Activated CD4-positive, alpha-beta T cell treated with anti-CD3 and anti-CD28 coated beads, Interleukin-2, amount 50 U/mL, for 48 hours (primary cell): ENCODE data around the gene ZNF644.
"Not testable (repeated sequence)": the region's sequence is repeated elsewhere in the genome, so short reads cannot be mapped to it uniquely, and the experiment has no call there.

ENCODE experiments used
- DNase-seq, 2 experiments: peaks; one replicate each; pipeline ENCODE4 v3.0.0-alpha.2; 2020

The ZNF644 gene

DNA sequence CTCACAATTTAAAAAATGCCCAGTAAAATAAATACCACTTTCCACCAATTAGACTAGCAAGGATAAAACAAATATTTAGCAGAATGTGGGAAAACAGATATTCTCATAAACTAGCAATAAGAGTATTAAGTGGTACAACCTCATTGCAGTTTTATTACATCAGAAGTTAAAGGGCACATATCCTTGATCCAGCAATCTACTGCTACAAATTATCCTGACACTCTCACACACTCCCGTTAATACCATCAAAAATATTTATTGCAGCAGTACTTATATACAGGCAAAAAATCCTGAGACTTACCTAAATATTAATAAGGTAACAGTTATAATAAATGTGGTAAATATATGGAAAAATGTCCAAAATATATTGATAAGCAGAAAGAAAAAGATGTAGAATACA, 44.3 kb downstream of the ZNF644 start:
- no peak for DNase-seq

DNA sequence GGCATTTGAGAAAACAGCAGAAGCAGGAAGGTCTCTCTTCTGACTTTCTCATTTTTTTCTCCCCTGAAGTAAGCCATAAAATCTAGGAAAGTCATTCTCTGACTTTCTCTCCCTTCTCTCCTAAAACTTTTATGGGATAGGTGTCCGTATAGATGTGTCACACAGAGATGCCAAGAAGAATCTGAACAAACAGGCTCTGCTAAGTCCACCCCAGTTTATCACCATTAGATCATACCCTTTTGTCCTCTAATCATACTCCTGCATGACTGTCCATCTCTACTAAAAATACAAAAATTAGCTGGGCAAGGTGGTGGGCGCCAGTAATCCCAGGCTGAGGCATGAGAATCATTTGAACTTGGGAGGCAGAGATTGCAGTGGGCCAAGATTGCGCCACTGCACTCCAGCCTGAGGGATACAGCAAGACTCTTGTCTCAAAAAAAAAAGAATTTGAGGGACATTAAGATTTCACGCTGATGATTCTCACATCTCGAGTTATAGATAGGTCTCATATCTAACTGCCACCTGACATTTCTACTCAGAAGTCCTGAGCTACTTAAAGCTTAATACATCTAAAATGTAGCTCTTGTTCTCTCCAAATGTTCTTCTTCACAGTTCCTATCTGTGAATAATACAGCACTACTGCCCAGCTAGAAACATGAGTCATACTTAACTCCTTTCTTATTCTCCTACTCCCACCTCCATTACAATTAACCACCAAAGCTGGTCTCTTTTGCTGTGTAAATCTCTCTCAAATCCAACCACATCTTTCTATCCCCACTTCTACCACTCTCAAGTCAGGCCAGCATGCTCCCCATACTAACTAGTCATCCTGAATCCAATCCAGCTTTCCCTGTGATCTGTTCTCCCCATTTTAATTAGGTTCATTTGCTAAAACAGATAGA, 47.7 kb downstream of the ZNF644 start:
- no peak for DNase-seq

DNA sequence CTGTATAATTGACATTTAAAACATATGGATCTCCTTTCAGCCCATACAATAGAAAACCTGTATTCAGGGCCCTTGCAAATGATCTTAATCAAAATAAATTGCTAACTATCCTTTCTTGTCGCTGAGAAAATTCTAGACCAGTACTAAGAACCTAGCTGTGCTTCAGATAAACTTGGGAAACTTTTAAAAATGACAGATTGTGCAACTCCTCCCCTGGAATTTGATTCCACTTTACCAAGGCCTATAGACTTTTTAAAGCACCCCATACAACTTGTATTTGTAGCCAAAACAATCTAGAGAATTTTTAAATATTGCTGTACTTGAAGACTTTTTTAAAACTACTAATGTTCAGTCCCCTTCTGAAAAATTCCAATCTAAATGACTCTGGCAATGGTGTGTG, 51.6 kb downstream of the ZNF644 start:
- DNase-seq = no peak

DNA sequence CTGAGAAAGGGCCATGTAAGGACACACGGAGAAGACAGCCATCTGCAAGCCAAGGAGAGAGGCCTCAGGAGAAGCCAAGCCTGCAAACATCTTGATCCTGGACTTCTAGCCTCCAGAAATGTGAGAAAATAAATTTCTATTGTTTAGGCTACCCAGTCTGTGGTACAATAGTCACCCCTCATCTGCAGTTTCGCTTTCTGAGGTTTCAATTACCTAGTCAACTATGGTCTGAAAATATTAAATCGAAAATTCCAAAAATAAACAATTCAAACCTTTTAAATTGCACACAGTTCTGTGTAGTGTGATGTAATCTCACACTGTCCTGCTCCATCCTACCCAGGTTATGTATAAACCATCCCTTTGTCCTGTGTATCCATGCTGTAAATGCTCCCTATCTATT, 52.6 kb downstream of the ZNF644 start:
- no peak for DNase-seq

DNA sequence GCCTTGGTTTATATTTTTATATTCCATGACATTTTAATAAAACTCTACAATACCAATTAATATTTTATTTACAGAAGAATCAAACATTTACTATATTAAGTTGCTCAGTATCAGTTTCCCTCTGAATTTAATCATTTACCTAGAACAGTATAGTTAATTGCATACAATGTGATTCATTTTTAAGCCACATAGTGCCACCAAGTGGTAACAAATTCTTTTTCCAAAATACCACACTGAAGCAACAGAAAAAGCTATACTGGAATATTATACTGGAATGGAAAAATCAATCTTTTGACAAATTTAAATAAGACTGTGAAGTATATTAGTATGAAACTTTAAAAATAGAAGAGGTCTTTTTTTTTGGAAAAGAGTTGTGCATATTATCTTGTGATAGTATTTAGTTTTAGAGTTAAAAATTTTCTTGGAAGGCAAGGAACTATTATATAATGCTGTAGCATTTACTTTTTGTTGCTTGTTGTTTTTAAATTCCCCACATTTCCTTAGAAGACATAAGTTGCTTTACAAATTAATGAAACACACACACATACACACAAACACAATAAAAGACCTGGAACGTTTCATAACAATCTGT, 57.3 kb downstream of the ZNF644 start:
- DNase-seq = no peak

DNA sequence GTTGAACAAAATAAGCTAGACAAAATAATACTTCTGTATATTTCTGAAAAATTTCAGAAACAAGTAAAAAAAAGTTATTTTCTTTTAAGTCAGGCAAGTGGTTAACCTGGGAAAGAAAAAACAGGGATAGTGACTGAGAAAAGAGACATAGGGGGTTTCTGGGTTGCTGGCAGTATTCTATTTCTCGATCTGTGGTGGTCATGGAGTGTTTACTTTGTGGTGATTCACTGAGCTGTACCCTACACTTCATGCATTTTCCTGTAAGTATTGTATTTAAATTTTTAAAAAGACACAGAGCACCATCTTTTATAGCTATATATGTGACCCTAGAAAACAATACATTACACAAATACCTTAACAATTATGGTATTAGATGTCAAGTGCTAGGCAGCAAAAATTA, 58.2 kb downstream of the ZNF644 start:
- no peak for DNase-seq

DNA sequence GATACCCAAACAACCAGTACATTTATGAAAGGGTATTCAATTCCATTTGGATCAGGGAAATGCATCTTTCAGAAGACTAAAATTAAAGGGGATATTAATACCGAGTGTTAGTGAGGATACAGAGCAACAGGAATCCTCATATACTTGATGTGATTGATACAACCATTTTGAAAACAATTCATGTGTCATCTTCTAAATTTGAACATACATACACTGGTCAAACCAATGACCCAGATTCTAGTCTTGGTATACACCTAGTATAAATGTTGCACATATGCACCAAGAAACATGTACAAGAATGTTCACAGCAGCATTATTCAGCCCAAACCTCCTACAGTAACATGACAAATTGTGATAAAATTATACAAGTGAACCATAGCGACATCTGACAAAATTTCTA, 58.6 kb downstream of the ZNF644 start:
- DNase-seq = no peak

DNA sequence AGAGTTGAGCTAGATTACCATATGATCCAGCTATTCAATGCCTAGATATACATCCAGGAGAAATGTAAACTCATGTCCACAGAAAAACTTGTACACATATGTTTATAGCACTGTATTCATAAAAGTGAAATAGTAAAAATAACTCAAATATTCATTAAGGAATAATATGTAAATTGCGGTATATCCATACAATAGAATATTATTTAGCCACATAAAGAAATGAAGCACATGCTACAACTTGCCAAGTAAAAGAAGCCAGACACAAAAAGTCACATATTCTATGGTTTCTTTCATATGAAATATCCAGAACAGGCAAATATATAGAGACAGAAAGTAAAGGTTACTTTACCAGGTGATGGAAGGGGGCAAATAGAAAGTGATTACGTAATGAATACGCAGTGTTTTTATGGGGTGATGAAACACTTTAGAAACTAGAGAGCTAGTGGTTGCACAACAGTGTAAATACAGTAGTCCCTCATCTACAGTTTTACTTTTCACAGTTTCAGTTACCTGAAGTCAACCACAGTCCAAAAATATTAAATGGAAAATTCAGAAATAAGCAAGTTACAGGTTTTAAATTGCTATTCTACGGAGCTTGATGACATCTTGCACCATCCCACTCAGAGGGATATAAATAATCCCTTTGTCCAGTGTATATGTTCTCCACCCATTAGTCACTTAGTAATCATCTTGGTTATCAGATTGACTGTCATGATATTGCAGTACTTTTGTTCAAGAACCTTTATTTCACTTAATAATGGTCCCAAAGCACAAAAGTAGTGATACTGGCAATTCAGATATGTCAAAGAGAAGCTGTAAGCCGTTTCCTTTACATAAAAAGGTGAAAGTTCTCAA, 62.3 kb downstream of the ZNF644 start:
- no peak for DNase-seq

DNA sequence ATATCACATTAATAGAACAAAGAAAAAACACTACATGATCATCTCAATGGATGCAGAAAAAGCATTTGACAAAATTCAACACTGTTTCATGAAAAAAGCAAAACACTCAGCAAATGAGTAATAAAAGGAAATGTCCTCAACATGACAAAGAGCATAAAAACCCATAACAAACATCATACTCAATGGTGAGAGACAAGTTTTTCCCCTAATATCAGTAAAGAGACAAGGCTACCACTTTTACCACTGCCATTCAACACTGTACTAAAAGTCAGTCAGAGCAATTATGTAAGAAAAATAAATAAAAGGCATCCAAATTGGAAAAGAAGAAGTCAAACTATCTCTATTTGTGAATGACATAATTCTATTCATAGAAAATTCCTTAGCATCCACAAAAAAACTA, 64.3 kb downstream of the ZNF644 start:
- DNase-seq = no peak

DNA sequence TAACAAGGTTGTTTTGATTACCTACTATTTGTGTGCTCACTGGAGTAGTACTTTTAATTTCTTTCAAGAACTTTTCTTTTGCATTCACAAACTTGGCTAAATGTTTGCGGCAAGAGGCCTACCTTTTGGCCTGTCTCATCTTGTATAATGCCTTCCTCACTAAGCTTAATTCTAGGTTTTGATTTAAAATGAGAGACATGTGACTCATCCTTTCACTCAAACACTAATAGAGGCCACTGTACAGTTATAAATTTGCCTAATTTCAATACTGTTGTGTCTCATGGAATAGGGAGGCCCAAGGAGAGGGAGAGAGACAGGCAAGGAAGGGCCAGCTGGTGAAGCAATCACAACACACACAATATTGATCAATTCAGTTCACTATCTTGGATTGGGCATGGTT, 66.1 kb downstream of the ZNF644 start:
- DNase-seq = no peak

DNA sequence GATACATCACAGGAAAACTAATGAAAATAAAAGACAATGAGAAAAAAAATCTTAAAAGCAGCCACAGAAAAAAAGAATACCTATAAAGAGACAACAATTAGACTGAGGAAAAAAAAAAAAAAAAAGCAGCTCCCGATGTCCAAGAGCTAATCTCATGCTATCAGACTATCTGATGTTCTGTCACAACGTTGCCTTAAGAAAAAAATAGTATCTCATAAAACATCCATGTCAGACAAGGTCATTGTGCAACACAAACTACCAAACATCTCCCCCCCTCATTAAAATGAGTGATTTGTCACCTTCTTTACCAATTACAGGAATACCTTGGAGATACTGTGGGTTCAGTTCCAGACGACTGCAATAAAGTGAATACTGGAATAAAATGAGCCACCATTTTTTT, 68.9 kb downstream of the ZNF644 start:
- DNase-seq = no peak

DNA sequence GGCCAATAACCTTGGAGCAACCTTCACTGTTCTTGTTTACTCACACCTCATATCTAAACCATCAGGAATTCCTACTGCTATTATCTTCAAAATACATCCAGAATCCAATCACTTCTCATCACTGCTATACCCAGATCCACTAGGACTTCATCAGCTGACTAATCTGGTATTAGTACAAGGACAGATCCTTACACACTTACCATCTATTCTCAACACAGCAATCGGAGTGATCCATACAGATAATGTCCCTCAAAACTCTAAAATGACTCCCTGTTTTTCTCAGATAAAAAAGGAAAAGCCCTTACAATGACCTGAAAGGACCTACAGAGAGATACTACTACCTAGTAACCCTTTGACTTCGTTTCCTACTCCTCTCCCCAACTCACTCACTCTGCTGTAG, 70.8 kb downstream of the ZNF644 start:
- no peak for DNase-seq

DNA sequence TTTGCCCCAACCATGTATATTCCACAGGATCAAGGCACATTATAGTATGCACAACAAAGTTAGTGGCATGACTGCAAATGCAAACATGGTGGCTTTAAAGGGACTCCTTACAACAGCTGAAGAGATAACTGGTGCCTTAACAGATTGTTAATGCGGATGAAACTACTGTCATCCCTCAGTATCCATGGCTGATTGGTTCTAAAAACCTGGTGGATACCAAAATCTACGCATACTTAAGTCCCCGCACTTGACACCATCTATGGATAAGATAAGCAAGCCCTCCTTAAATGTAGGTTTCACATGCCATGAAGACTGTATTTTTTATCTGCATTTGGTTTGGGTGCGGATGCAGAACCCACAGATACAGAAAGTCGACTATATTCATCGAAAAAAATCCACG, 73.5 kb downstream of the ZNF644 start:
- DNase-seq = no peak

DNA sequence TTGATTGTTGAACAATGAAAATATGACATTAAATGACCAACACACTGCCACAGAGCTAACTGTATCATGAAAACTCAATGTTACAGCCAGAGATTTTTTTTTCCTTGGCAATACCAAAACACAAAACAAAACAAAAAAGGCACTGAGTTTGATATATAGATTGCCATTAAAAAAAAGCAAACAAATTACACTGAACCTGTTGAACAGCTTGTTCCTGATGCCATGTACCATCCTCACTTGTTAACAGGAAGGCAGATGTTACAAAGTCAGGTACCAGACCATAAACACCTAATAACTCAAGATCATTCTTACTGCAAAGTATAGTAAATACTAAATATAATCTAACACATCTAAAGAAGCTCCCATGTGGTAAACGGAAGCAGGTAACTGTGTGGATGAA, 75.2 kb downstream of the ZNF644 start:
- no peak for DNase-seq

DNA sequence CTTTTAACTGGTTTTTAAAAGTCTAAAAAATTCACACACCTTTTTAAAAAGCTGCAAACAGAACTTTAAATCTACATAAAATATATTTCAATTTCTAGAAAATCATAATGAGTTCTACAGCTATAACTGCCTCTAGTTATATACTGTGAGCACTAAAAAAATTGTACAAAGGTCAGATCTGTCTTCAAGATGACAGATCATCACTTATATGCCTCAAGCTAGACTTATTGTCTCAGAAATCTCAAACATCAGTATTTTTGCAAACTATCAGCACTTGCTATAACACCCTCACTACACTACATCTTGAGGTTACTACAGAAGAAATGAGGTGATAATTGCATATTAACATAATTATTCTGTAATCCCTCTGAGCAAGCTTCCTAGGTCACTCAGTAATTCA, 76.5 kb downstream of the ZNF644 start:
- DNase-seq = no peak

DNA sequence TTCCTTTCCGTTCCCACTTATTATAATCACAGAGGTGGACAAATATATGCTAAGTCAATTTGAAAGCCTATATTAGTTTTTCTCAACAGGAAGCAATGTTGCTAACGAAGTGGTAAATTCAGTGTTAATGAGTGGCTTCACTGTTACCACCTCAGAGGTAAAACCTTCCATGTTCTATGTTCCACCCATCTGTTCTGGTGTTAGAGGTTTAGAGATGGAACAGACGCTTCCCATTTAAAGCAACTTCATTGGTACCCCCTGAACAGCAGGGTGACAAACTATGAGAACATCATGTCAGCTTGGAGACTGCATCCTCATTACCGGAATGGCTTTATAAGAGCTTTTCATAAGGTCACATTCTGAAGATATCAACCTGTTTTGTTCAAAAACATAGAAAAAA, 77.9 kb downstream of the ZNF644 start:
- no peak for DNase-seq

DNA sequence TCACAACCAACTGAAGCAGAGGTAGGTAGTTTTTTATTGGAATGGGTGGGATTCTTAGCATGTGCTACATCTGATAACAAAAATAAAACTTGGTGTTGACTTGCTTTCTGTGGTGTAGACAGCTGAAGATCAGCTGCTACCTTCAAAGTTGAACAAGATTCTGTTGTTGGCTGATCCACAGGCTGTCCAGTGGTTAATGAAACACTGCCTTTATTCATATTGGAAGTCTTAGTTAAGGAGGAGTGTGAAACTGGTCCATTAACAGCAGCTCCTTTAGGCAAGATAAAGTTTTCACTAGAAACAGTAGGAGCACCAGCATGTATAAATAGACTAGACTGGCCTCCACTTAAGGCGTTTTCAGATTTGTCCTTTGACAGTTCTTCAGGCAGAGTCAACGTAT, 81.1 kb downstream of the ZNF644 start:
- no peak for DNase-seq

DNA sequence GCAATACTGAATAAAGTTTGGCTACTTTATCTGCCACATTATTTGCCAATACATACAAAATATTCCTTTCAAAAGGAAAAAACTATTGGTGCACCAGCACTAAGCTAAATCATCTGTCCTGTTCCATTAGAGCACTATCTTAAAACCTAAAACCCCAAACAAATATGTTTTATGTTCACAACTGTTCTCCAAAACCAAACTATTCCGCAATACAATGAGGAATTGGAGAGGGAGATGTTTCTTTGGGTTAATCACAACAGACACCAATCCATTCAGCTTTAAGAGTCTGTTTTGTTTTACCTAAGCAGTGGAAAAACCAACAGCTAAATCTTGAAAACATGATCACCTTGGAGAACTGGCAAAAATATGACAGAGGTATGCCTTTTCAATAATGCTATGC, 85.1 kb downstream of the ZNF644 start:
- DNase-seq = no peak

DNA sequence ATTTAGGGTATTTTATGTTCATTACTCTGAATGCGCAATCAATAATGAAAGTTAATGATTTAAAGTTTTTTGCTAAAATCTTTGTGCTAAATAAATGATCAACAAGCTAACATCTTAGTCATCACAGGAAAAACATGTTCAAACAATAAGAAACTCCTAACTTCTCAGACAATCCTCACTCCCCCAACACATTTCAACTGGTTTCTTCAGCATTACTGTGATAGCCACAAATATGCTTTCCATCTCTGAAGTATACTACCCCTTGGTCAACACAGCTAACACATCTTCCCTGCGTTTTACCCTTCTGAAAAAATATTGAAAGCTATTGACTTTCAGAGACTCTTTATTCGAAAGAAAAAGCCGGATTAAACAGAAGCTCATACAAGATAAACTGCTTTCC, 85.8 kb downstream of the ZNF644 start:
- no peak for DNase-seq

DNA sequence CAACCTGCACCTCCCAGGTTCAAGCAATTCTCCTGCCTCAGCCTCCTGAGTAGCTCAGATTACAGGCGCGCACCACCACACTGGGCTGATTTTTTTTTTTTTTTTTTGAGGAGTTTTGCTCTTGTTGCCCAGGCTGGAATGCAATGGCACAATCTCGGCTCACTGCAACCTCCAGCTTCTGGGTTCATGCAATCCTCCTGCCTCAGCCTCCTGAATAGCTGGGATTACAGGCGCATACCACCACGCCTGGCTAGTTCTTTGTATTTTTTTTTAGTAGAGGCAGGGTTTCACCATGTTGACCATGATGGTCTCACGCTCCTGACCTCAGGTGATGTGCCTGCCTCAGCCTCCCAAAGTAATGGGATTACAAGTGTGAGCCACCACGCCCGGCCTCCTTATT, 93.6 kb downstream of the ZNF644 start:
- not testable (repeated sequence) for DNase-seq

DNA sequence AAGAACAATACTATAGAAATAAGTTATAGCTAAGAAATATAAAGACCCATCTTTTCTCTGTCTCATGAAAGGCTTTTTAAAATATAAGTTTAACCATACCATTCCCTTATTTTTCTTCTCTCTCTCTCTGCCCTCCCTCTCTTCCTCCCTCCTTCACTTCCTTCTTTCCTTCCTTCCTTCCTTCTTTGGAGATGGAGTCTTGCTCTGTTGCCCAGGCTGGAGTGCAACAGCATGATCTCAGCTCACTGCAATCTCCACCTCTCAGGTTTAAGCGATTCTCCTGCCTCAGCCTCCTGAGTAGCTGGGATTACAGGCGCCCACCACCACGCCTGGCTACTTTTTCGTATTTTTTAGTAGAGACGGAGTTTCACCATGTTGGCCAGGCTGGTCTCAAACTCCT, 94.2 kb downstream of the ZNF644 start:
- DNase-seq = not testable (repeated sequence)

DNA sequence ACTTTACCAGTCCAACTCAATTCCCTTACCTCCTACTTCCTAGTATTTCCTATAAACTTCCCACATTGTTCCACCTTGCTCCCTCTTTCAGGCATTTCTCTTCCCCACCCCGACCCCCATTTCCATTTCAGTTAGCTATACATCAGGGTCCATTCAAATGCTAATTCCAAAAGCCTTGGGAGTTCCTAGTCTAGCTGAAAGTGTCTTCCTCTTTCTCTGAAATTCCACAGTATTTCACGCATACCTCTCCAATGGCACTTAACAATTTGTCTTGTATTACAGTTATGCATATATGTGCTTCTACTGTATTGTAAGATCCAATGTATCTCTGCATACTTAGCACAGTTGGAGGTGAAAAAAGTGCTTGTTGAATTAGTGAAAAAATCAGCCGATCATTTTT, 94.9 kb downstream of the ZNF644 start:
- DNase-seq = no peak

DNA sequence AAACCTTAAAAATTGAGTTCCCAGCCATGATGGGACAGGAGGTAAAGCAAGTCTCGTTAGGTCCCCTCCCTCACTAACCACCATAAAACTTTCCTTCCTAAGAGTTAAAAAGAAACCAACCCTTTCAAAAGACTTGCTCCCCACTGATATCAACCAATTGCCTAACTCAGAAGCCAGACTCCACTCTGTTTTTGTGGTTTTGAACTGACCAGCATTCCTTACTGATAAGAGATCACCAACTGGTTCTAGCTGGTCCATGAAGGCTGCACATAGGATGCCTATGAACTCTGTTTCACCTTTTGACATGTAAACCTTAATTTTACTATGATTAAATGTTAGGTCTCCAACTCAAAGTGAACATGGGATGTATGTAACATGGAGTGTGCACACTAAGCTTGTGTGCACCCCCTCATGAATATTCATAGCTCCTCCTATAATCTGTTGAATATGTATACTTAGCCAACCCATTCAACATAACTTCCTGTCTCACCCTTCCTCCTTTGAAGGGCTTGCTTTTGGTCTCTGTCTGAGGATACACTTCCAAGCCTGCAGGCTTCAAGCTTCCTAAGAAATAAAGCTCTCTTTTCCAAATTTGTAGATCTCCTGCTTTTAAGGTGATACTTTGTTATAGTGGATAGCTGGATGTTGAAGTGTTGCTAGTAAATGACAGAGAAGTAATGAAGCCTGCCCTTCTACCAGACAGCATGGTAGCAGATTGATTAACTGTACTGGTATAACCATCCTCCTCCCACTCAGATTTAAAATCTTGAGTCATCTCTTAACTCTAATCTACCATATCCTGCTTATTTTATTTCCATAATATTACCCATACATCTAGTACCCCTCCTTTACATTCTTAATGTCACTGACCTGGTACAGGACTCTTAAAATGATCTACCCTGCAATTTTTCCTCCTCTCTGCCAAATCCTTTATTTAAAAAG, 95.6 kb downstream of the ZNF644 start:
- DNase-seq = no peak
